ENCODE results near the gene TSPAN9. TPM values are rescaled to one million over a fixed set of nuclear protein-coding genes. Genes with fewer than 3 reads are reported as not detected.

The TSPAN9 gene
- total and polyA plus RNA-seq, 3 donors from 2014 or later = 14.2 to 23.5 (median 19.8) TPM

DNA sequence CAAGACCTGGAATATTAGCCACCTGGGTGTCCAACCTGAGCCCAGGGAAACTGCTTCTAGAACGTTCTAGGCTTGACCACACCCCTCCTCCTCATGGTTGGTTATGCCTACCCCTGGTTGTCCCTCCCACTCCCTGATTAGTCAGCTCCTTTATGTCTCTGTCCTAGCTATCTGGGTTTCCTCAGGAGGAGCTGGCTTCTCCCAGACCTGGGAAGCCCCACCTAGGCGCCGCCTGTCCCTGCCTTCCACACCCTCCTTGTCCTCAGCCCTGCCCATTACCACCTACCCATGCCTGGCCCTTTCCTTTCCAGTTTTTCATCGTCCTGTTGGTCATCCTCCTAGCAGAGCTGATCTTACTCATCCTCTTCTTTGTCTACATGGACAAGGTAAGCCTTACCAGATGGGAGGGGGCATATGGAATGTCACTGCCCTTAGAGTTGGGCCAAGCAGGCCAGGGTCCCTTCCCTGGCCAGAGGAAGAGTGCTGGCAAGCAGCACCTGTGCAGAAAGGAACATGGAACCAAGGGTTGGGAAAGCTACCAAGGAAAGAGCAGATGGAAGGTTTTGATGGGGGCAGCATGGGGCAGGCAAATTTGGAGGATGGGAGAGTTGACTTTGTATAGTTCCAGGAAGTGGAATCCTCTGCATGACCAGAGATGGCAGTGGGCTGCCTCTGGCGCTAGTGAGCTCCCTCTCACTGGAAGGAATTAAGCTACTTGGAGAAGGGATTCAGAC lies 201.7 kb downstream of the TSPAN9 start:
- no peaks in the 10 kb centered on the region for H3K27me3 ChIP-seq
- no peaks in the 10 kb centered on the region for H3K9me3 ChIP-seq
- 85 to 91% methylated on average over 5 of the region's 5 CpGs for WGBS, 2 donors
- no peak overlapping the region for H3K27ac ChIP-seq
- intact Hi-C loops (cut with DNase I; ENCODE audit: low total_unique reads) = loop anchor here (5.0 kb wide), 1 partner anchor 142 kb away; no protein-coding TSS in a partner anchor
- H3K4me3 ChIP-seq = no peak overlapping the region
- no peaks in the 10 kb centered on the region for H3K36me3 ChIP-seq (ENCODE audit: low read depth, missing control alignments)
- TF ChIP-seq POLR2A (IDR thresholded peaks at IDR 0.05) = no peak
- peaks cover 10% of the 10 kb centered on the region for H3K4me1 ChIP-seq
- DNase-seq = no peak

DNA sequence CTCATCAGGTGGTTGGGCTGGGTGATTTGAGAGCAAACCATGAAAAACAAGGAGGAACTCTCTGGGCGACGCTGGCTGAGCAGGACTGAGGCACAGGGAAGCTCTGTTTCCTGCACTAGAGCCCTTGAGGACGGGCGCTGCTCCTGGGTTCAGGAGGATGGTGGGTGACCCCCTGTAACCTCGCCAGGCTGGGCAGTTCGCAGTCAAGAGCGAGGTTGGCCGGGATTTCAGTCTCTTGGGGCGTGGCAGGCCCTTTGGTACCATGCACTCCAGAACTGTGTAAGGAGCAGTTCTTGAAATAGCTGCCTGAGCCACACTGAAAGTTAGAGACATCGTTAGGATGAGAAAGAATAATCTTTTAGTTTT lies 202.2 kb downstream of the TSPAN9 start:
- WGBS, 2 donors = 84 to 86% methylated on average over 10 of the region's 10 CpGs
- Histone ChIP-seq H3K27me3 (no peaks in the 10 kb centered on the region), H3K4me1 (peaks cover 5% of the 10 kb centered on the region), H3K4me3 (no peak overlapping the region), H3K27ac (no peak overlapping the region), H3K36me3 (ENCODE audit: low read depth, missing control alignments) (no peaks in the 10 kb centered on the region), H3K9me3 (no peaks in the 10 kb centered on the region)
- TF ChIP-seq, protein P1, sequence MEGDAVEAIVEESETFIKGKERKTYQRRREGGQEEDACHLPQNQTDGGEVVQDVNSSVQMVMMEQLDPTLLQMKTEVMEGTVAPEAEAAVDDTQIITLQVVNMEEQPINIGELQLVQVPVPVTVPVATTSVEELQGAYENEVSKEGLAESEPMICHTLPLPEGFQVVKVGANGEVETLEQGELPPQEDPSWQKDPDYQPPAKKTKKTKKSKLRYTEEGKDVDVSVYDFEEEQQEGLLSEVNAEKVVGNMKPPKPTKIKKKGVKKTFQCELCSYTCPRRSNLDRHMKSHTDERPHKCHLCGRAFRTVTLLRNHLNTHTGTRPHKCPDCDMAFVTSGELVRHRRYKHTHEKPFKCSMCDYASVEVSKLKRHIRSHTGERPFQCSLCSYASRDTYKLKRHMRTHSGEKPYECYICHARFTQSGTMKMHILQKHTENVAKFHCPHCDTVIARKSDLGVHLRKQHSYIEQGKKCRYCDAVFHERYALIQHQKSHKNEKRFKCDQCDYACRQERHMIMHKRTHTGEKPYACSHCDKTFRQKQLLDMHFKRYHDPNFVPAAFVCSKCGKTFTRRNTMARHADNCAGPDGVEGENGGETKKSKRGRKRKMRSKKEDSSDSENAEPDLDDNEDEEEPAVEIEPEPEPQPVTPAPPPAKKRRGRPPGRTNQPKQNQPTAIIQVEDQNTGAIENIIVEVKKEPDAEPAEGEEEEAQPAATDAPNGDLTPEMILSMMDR (IDR thresholded peaks at IDR 0.05) = no peak
- TF ChIP-seq POLR2A (IDR thresholded peaks at IDR 0.05) = no peak
- no peak for DNase-seq
- intact Hi-C loops (cut with DNase I; ENCODE audit: low total_unique reads) = loop anchor here (5.0 kb wide), 1 partner anchor 142 kb away; no protein-coding TSS in a partner anchor

DNA sequence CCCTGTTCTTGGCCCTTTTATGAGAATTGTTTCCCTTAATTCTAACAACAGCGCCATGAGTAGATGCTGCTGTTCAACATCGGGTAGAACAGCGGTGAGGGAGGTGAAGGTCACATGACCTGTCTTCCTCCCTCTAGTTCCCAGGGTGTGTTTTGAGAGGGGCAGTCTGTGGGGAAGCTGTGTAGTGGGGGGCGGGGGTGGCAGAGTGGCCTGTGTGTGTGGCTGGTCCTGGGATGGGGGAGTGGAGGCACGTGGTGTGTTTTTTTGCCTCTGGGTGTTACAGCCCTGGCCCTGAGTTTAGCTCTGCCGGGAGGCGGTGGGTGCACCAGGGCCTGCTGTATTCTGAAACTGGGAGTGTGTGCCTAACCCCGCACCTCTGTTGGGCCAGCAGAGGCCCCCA lies 202.7 kb downstream of the TSPAN9 start:
- intact Hi-C loops (cut with DNase I; ENCODE audit: low total_unique reads) = loop anchor here (5.0 kb wide), 1 partner anchor 143 kb away; no protein-coding TSS in a partner anchor
- Histone ChIP-seq H3K9me3 (no peaks in the 10 kb centered on the region), H3K4me3 (no peak overlapping the region), H3K27ac (no peak overlapping the region), H3K4me1 (peaks cover under 1% of the 10 kb centered on the region), H3K36me3 (ENCODE audit: low read depth, missing control alignments) (no peaks in the 10 kb centered on the region), H3K27me3 (no peaks in the 10 kb centered on the region)
- no peak for TF ChIP-seq POLR2A (IDR thresholded peaks at IDR 0.05)
- TF ChIP-seq, protein P1 (IDR thresholded peaks at IDR 0.05) = no peak
- no peak for DNase-seq
- 71 to 74% methylated on average over 8 of the region's 8 CpGs for WGBS, 2 donors

DNA sequence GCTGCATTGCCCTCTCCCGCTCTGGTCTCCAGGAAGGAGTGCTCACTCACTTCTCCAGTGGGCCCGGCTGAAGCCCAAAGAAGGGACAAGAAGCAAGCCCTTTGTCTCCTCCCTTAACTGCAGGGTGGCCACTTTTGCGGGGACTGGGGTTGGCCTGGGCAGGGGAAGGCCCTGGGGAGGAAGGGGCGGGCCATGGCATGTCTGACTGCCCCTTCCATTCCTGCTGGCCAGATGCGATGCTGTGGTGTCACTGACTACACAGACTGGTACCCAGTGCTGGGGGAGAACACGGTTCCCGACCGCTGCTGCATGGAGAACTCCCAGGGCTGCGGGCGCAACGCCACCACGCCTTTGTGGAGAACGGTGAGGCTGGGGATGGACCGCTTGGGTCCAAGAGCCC lies 203.8 kb downstream of the TSPAN9 start:
- Histone ChIP-seq H3K36me3 (ENCODE audit: low read depth, missing control alignments) (no peaks in the 10 kb centered on the region), H3K27ac (no peak overlapping the region), H3K4me1 (no peaks in the 10 kb centered on the region), H3K27me3 (no peaks in the 10 kb centered on the region), H3K4me3 (no peak overlapping the region), H3K9me3 (no peaks in the 10 kb centered on the region)
- intact Hi-C loops (cut with DNase I; ENCODE audit: low total_unique reads) = no loop called here
- TF ChIP-seq, protein P1 (IDR thresholded peaks at IDR 0.05) = no peak
- TF ChIP-seq POLR2A (IDR thresholded peaks at IDR 0.05) = no peak
- 93 to 95% methylated on average over 8 to 14 of the region's 14 CpGs for WGBS, 2 donors
- DNase-seq = no peak

DNA sequence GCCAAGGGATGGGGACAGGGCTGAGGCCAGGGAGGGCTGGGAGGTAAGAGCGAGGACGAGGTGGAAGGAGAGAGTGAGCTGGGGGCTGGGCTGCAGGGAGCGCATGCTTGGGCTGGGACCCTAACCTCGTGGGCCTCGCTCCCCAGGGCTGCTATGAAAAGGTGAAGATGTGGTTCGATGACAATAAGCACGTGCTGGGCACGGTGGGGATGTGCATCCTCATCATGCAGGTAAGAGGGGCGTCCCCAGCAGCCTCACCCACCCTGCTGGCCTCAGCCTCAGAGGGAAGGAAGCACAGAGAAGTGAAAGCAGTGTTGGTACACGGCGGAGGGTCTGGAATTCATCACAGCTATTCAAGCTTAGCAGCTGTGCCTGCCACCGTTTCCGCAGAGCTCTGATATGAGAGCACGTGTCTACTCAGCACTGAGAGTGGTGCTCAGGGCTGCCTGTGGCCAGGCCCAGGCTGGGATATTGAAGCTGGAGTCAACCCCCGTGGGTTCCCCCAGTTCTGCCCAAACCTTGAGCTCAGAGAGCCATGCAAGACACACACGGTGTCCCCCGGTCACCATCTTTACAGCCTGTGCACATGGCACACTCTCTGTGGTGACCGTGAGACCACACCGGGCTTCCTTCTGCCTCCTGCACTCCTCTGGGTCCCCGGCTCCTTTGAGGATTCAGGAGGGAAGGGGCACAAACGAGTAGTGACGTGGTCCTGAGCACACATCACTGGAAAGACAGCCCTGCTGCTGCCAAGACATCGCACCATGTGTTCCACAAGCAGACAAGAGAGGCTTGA lies 204.6 kb downstream of the TSPAN9 start:
- DNase-seq = no peak
- H3K27me3 ChIP-seq = no peaks in the 10 kb centered on the region
- no peak overlapping the region for H3K4me3 ChIP-seq
- H3K27ac ChIP-seq = no peak overlapping the region
- no peaks in the 10 kb centered on the region for H3K4me1 ChIP-seq
- TF ChIP-seq, protein P1 (IDR thresholded peaks at IDR 0.05) = no peak
- TF ChIP-seq POLR2A (IDR thresholded peaks at IDR 0.05) = no peak
- WGBS, 2 donors = 84 to 87% methylated on average over 23 of the region's 23 CpGs
- intact Hi-C loops (cut with DNase I; ENCODE audit: low total_unique reads) = no loop called here
- H3K9me3 ChIP-seq = no peaks in the 10 kb centered on the region
- no peaks in the 10 kb centered on the region for H3K36me3 ChIP-seq (ENCODE audit: low read depth, missing control alignments)

All from testis (tissue), 3 donors.